Stimulated activated CD4-positive, alpha-beta T cell treated with anti-CD3 and anti-CD28 coated beads, Interleukin-12 subunit alpha, Interleukin-12 subunit beta, amount 100 ng/mL, for 48 hours (primary cell): ENCODE data around the gene ARSA.
A peak's percentile ranks its signal among the peaks of the same experiment; 100 is the strongest.

Experiments used
- DNase-seq, 3 donors: peaks; one replicate each; pipeline ENCODE4 v3.0.0-alpha.2; 2020; ENCODE audit warnings: low read depth in 2 of 3, low spot score in 1 of 3

Gene ARSA

DNA sequence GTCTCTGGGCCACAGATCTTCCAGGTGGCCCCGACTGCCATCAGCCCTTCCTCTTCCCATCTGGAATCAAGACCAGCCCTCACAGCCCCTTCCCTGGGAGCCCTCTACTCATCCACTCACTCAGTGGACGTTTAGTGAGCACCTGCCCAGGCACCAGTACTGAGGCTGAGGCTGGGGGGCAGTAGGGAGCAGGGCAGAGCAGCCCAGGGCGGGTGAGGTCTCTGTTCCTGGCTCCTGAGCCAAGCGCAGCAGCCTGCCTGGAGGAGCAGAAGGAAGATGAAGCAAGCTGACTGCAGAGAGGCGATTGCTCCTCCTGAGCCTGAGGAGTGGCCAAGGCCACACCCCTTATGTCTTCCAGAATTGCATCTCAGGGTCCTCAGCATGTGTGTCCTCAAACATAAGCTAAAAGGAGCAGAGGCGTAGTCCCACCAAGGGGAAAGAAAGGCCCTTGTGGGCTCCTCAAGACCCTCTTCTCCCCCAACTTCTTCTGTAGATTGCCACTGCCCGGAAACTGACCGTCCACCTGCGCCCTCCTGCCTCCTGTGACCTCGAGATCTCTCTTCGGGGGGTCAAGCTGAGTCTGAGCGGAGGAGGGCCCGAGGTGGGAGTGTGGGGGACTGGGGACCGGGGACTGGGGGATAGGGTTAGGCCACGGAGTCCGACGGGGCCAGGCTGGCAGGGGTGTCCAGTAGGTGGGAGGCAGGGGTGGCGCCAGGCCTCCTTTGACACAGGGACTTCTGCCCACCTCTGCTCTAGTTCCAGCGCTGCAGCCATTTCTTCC, 21.6 kb downstream of the ARSA start:
- no peak for DNase-seq

DNA sequence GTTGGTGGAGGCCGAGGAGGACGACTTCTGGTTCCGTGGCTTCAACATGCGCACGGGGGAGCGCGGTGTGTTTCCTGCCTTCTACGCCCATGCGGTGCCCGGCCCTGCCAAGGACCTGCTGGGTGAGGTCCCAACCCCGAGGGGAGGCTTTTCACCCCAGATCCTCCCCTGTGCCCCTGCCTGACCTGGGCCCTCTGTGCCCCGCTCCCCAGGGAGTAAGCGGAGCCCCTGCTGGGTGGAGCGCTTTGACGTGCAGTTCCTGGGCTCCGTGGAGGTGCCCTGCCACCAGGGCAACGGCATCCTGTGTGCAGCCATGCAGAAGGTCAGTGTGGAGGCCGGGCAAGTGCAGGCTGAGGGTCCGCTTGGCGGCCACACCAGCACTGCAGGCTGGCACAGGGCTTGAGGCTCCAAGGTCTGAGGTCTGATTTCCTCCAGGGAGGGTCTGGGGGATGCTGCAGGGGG, 22.3 kb downstream of the ARSA start:
- DNase-seq, result no peak

DNA sequence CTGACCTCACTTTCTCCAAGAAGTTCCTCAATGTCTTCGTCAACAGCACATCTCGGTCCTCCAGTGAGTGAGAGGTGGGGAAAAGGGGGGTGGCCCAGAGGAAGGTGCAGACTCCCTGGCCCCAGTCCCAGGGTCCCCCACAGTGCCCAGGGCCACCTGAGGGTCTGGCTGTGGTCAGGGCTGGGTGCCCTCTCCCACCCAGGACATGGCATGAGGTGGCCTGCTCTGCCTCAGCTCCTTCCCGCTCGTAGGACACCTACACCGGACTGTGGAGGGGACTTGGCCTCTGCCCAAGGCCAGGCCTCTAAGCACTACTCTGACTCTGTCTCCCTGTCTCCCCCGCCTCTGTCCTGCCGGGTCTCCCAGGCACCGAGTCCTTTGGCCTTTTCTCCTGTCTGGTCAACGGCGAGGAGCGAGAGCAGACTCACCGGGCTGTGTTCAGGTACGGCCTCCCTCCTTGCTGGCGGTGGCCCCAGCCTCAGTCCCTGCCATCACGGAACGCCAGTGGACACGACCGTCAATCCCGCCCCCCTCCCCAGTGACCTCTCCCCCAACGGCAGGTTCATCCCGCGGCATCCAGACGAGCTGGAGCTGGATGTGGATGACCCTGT, 22.8 kb downstream of the ARSA start:
- DNase-seq, result no peak

DNA sequence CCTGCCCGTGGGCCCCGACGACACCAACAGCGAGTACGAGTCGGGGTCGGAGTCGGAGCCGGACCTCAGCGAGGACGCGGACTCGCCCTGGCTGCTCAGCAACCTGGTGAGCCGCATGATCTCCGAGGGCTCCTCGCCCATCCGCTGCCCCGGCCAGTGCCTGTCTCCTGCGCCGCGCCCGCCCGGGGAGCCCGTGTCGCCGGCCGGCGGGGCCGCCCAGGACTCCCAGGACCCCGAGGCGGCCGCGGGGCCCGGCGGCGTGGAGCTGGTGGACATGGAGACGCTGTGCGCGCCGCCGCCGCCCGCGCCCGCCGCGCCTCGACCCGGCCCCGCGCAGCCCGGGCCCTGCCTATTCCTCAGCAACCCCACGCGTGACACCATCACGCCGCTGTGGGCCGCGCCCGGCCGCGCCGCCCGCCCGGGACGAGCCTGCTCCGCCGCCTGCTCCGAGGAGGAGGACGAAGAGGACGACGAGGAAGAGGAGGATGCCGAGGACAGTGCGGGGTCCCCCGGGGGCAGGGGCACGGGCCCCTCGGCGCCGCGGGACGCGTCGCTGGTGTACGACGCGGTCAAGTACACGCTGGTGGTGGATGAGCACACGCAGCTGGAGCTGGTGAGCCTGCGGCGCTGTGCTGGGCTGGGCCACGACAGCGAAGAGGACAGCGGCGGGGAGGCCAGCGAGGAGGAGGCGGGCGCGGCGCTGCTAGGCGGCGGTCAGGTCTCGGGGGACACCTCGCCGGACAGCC, 23.5 kb downstream of the ARSA start:
- no peak for DNase-seq

DNA sequence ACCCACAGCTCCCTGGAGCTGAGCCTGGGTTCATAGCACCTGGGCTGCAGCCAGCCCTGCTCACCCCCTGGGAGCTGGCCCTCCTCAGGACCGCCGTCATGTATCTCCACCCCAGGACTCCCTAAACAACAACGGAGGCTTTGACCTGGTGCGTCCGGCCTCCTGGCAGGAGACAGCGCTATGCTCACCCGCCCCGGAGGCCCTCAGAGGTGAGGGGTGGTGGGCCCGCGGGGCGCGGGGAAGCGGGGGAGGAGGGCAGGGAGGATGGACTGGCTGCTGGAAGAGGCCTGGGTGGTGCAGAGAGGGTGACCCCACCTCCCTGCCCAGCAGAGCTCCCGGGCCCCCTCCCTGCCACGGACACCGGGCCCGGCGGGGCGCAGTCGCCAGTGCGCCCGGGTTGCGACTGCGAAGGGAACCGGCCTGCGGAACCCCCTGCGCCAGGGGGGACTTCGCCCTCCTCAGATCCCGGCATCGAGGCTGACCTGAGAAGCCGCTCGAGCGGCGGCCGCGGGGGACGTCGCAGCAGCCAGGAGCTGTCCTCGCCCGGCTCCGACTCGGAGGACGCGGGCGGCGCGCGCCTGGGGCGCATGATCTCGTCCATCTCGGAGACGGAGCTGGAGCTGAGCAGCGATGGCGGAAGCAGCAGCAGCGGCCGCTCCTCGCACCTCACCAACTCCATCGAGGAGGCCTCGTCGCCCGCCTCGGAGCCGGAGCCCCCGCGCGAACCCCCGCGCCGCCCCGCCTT, 24.3 kb downstream of the ARSA start:
- DNase-seq, result no peak

DNA sequence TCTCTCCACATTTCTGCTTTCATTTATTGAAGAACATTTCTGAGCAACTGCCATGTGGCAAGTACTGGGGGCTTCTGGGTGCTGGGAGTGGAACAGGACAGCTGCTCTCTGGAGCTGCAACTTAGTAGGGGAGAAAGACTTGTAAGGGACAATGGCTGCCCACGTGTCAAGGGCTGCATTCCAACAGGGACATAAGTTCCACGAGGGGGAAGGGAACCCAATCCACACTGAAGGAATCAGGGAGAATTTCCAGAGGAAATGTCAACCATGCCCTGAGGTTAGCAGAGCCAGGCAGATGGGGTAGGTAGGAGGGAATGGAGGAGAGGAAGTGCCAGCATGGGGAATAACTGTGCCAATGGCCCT, 25.6 kb downstream of the ARSA start:
- no peak for DNase-seq

DNA sequence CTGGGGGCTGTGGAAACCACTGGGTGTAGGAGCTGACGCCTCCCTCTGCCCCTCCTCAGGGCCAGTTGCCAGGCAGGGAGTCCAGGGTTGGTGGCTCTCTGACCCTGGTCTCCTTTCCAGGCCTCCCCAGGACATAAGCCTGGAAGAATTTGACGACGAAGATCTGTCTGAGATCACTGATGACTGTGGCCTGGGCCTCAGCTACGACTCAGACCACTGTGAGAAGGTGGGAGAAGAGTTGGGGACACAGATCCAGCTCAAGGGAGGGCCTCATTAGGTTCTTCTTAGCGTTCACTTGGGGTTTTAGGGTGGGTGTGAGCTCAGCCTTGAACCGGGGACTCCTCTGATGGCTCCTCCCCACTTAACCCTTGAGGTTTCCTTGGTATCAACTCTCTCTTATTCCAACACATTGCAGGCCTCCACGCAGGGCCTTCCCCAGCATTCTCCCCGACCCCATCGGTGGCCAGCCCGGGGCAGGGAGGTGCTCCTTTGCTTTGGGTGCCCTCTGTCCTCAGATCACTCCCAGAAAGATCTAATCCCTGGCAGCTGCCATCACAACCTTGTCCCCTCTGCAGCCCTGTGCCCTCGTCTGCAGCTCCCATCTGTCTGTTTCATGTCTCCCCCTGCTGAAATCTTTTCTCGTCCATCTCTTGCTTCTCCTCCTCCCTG, 26.1 kb downstream of the ARSA start:
- no peak for DNase-seq

DNA sequence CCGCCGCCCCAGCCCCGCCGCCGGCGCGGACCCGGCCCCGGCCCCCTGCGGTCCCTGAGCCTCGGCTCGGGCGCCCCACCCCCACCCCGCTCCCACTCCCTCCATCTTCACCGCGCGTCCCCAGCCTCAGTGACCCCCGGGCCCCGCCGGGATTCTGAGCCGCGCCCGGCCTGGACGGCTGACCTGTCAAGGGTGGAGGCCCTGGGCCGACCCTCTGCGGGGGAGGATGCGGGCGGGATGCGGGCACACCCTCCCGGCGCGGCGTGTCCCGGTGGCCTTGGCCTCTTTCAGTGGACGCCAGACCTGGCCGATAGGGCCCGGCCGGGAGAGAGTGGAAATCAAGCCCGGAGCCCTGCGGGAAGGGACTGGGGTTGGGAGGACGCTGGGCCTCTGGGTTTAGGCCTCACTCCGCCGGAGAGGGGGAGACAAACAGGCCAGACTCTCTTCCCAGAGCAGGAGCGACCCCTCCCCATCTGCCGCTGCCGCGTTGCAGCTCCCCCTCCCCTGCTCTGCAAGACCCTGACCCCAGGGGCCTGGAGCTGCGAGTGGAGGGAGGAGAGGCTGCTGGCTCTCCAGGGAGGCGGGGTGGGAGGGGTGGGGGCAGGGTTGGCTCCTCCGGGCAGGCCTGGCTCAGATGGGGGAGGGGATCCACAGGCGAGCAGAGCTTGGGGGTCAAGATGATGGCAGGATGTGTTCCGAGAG, 26.8 kb downstream of the ARSA start:
- no peak for DNase-seq

DNA sequence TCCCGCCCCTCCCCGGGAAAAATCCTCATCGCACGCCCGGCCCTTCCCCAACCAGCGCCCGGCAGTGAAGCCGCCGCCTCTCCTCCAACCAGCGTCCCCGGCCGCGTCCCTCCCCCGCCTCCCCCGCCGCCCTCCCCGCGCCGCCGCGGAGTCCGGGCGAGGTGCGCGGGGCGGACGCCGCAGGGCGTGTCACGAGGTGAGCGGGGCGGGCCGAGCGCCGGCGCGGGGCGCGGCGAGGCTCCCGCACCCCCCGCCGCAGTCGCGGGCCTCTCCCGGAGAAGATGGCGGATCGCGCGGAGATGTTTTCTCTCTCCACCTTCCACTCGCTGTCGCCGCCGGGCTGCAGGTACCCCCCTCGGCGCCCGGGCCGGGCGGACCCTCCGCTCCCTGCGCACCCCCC, 27.4 kb downstream of the ARSA start, which contains the start of gene MAPK8IP2:
TSS of gene MAPK8IP2 (plus strand) at position 256 of the 400 bp plus-strand sequence. CDS start at position 282, 26 bp downstream.
- no peak for DNase-seq

DNA sequence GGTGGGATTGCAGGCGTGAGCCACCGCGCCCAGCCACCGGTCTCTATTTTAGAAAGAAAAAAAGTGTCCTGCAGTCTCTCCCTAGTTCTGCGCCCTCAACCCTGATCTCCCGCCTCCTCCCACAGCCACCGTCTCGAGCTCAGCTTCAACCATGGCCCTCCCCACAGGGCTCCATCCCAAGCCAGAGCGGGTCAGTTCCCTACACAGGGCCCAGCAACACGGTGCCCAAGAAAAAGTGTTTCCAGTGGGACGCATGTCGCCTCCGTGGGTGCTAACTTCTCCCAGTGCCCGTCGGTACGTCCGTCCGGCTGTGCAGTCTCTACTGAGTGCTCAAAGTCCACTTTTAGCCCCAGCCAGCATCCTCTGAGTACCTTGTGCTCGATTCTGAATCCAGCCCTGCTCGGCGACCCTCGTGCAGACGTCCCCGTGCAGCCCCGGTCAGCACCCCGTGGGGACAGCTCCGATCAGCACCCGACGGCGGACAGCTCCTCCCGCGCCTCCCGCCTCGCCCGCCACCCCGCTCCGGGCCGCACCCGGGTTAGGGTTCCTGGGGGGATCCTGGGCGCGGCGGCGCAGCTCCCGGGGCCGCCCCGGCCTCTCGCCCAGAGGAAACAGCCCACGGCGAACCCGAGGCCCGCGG, 28.0 kb downstream of the ARSA start:
- peak in 1 of 3 donors; percentile 55 for DNase-seq

DNA sequence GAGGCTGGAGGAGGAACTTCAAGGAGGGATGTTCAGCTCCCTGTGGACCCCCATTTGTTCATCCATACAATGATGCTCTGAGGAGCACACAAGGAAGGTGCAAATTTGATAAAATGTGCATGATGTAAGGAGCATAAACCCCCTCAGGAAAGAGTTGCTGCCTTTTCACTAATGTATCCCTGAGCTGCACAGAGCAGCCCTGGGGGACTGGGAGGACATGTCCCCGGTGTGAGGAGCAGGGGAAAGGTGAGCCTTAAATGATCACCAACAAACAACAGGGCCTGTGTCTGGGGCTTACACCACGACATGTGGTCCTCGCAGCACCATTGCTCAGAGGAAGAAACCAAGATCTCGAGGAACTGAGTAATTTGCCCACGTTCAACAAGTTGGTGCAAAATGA, 30.9 kb downstream of the ARSA start:
- no peak for DNase-seq

DNA sequence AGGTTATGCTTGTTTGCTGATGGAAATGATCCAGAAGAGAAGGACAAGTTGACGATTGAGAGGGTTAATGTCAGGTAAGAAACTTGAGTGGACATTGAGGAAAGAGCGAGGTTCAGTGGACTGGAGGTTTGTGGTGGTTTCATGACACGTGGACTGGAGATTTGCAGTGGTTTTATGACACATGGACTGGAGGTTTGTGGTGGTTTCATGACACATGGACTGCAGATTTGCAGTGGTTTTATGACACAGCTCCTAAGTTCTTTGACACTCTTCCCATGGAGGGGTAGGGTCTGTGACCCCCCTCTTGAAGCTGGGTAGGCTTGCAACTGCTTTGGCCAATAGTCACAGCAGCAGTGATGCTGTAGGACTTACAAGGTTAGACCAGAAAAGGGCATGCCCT, 32.8 kb downstream of the ARSA start:
- no peak for DNase-seq

DNA sequence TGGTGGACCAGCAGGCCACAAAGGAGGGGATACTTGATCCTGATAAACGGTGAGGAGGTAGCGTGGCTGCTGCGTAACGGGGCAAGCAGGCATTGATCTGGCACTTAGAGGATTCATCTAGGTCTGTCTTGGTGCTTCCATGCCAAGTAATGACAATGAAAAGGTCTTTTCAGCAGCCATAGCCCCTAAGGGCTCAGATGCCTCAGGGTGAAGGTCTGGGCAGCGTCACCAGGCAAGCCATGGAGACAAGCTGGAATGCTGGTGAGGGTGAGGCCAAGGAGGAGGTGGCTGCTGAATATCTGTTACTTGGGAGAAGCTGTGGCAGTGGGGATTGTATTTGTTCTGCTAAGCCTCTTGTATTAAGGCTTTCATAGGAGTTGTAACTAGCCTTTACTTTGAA, 40.5 kb downstream of the ARSA start:
- DNase-seq, result no peak

DNA sequence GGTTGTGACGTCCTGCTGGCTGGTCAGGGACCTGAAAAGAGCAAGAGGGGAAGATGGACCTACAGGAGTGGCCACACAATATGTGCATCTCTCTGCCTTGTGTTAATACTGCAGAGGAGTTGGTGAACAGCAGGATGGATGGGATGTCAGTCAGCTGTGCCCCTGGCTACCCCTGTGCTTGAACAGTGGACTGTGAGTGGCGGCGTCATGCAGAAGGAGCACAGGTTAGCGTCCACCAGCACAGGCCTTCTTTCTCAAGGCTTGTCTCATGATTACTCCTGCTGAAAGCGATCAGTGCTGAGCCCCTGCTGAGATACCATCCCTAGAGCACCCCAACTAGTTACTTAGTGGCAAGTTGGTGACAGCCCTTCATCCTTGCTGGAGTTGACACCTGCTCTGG, 41.5 kb downstream of the ARSA start:
- DNase-seq, result no peak

DNA sequence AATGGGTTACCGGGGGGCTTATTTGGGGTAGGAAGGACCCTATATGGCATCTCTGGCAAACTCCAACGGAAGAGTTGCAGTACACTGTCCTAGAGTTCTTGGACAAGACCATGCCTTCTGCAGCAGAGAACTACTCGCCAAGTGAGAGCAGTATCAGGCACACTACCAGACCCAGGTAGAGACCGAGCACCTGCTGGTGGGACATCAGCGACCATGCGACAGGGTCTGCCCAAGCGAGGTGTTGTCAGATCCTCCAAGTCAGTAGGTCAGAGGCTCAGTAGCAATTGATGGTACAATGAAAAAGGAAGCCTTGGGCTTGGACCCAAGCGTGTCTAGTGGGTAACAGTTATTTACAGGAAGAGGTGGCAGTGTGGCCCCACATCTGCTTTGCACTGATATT, 42.2 kb downstream of the ARSA start:
- no peak for DNase-seq

DNA sequence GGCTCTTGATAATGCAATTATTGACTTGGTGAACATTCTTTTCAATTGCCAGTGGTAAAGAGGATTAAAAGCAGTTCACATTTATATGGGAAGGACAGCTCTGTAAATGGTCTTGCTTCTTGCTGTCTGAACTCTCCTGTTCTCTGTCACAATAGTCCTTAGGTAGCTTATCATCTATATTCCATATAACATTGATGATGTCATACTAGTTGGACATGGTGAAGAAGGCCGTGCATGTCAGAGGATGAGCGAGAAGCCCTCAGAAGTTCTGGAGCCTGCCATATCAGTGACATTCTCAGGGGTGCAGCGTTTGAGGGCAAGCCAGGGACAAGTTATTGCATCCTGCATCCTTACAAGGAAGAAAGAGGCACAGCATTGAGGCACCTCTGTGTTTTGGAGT, 42.7 kb downstream of the ARSA start:
- no peak for DNase-seq

DNA sequence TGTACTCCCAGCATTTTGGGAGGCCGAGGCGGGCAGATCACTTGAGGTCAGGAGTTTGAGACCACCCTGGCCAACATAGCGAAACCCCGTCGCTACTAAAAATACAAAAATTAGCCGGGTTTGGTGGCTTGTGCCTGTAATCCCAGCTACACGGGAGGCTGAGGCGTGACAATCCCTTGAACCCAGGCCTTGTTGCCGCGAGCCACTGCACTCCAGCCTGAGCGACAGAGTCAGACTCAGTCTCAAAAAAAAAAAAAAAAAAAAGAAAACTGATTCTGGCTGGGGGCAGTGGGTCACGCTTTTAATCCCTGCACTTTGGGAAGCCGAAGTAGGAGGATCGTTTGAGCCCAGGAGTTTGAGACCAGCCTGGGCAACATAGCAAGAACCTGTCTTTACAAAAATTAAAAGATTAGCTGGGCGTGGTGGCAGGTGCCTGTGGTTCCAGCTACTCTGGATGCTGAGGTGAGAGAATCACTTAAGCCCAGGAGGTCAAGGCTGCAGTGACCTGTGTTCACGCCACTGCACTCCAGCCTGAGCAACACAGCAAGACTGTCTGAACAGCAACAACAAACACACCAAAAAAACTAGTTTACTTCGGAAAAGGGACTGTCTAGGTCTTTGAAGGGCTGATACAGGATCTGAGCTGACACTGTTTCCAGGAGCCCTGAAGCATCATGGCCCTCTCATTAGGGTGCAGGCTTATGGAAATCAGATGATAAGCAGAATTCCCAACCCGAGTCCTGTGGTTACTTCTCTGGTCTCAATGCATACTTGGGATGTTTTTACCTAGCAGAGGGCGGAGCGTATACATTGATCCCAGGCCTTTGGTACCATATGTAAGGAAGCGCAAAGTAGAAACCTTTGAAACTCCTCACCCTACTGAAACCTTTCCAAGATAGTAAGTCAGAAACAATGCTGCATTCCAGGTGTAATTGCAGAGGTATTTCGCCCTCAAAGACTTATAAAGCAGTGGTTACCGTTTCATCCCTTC, 43.6 kb downstream of the ARSA start:
- DNase-seq, result no peak

DNA sequence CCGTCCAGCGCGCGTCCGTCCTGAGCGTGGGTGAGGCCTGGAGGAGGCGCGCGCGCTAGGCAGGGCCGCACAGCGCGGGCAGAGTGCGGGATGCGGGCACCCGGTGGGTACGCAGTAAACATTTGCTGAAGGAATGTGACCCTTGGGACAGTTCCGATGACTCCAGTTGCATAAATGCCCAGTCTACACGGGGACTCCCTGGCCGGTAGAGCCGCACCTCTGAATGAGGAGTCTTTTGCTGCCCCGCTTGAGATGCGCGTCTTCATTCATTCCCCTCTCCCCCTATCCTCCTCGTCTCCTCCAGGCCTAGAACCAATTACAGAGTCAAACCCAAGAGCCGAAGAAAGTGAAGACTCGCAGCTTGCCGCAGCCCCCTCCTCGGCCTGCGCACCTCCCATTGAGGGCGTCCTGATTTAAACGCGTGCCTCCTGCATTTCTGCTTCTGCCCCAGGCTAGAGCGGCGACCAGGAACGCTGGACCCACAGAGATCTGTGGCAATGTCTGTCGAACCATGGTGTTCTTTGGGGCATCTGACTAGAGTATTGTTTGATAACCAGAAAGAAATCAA, 44.6 kb downstream of the ARSA start:
- DNase-seq, result no peak
